Brain pericyte (primary cell): ENCODE measurements around the gene C10orf53.
"Not testable (repeated sequence)": the region's sequence is repeated elsewhere in the genome, so short reads cannot be mapped to it uniquely, and the experiment has no call there.

Experiments
- DNase-seq: peaks from one replicate; pipeline ENCODE4 v3.0.0-alpha.2; 2012; ENCODE audit warnings: low read depth, low spot score

Gene C10orf53

DNA sequence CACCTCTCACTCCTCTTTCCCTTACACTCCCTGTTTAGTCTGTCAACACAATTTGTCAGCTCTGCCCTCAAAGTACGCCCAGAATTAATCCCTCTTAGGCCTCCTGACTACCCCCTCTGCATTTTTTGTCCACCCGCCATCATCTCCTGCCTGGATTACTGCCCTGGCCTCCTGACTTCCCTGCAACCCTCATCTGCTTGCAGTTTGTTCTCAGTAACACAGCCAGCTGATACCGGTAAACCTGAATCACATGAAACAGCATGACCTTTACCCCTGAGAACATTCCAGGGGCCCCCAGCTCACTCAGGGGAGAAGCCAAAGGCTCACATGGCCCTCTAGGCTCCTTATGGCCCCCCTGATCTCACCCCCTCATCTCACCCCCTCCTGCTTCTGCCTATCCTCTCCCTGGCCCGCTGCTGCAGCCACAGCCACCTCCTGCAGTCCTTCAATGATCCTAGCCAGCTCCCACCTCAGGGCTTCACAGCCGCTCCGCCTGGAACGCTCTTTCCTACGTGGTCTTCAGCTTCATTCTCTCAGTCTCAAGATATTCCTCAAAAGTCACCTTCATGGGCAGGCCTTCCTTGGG lies 8.9 kb downstream of the C10orf53 start:
- DNase-seq, result no peak

DNA sequence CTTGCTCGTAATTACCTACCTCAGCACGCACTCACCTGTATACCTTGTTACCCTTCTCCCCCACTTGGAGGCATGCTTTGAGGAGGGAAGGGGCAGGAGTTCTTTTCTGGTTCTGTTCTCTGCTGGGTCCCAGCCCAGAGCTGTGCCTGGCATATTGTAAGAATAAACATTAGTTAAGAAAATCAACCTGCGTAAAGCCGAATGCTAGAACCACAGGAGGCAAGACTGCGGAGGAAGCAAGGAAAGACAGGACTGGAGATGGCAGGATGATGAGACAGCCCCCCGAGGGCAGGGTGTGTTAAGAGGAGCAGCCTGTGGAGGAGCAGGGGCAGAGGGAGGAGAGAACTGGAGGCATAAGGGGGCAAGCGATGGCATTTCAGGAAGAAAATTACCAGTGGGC lies 9.5 kb downstream of the C10orf53 start:
- no peak for DNase-seq

DNA sequence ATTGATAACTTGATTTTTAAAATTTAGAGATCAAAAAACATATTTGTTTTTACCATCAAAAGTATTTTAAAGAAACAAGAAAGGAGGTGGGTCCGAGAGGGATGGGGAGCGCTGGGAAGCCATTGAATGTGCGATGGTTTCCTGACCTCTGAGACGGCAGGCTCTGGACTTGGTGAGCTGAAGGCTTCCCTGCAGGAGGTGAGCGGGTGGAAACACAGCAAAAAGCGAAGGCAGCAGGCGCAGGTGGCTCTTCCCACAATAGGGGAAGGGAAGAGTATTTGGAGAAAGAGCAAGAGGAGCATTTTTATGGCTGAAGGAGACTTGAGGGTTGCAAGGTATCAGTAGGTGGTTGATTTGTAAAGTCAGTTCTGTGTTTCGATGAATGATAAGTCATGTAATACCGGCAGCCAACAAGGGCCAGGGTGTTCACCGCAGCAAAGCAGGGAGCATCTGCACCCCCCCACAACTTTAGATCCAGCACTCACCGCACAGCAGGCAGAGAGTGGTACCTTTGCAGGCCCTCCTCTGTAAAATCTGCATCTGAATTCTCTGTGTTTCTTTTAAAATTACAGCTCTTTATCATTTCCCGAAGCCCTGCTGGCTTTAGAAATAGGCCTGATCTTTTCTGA lies 10.5 kb downstream of the C10orf53 start:
- no peak for DNase-seq

DNA sequence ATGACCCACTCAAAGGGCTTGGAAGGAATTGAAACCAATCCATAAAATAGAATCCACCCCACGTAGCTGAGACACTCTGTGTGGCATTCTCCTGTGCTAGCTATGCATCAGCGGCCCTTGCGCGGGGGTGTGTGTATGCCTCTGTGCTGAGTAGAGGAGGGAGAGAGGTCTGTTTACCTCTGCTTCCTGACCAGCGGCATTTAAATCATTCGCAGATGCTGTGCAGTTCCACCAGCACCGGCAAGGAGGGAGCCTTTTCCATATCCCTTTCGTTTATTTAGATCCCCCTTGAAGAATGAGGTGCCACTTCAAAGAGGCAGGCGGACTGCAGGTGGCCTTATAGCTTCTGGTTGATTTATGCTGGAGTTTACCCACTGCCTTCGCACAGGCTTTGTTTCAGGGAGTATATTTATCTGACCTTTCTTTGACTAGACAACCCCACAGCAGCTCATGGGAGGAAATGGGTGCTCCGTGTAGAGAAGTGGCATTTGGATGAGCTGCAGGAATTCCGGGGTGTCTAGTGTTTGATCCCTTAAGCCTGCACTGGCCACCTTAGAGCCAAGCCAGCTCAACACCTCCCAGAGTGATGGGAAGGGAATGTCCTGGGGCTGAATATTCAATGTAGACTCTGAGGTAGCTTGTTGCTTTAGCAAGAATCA lies 11.4 kb downstream of the C10orf53 start:
- no peak for DNase-seq

DNA sequence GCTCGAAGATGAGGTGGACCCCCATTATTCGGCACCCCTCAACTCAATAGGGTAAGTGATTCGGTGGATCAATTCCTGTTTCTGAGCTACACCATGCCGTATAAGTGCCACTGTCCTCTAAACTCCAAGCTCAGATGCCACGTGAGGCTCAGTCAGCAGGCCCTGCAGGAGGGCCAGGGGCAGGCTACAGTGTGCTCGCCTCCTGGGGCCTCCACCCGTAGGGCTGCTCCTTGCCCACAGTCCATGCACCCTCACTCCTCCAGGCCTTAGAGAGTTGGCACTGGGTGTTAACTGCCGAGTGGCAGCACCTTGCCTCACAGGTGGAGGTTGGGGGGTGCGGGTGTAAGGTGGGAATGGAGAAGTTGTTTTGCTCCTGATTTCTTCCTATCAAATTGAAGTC lies 12.1 kb downstream of the C10orf53 start:
- no peak for DNase-seq

DNA sequence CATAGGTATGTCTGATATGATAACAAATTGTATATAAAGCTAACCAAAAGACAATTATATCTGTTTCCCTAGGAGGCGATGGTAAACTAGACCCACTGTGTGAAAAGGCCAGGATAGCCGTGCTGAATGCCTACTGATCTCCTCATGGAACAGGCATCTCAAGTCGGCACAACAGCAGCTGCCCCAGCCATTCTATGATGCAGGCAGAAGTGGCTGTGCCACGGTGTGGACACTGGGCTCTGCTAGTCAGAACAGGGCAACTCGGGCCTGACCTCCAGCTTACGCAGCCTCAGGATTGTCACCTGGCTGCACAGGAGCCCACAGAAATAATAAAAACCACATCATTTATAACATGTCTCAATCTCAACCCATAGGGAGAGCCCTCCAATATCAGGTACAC lies 15.0 kb downstream of the C10orf53 start:
- DNase-seq, result no peak

DNA sequence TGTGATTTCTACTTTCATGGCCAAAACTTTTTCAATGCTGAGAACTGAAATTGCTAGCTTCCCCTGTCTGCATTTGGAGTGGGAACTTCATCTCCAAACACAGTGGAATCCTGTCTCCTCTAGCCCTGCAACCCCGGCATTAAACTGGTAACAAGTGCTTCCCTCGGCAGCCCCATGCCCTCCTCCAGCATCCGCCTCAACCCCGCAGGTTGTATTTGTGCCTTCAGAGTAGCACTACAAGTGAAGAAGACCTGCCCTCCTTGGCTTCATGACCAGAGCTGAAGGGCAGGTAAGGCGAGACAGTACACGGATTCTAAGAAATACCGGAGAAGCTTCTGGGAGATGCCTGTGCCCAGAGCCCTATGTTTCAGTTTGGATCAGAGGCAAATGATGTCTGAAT lies 16.9 kb downstream of the C10orf53 start:
- no peak for DNase-seq

DNA sequence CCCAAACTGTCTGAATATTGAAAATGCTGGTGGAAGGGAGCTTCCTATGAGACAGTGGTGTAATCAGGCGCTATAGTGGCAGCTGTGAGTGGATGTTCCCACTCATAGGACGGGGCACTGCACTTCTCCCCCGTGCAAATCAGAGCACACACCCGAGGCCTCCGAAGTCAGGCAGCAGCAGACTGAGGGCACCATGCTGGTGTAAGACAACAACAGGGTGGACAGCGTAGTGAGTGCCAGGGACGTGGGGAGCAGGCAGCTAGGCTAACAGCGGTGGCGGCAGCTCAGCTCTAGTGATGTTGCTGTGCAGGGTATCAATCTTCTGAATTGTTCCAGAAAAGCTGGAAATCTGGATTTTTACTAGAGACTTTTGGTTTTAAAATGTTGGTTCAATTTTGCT lies 19.2 kb downstream of the C10orf53 start:
- no peak for DNase-seq

DNA sequence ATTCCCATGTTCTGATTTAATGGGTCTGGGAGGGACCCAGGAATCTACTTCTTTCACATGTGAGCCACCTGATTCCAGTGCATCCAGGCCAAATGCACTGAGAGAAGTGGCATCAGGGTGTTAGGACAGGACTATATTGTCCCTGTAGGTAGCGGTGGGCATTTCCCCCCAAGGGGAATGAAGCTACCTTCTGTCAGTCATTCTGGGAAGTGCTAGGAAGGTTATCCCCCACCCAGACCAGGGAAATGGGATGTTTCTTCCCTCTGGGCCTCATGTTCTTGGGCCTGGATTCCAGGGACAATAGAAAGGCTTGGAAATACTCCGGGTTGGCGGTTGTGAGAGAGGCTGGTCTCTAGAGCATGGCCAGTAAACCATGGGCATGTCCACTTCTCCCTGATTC lies 20.8 kb downstream of the C10orf53 start:
- DNase-seq, result no peak

DNA sequence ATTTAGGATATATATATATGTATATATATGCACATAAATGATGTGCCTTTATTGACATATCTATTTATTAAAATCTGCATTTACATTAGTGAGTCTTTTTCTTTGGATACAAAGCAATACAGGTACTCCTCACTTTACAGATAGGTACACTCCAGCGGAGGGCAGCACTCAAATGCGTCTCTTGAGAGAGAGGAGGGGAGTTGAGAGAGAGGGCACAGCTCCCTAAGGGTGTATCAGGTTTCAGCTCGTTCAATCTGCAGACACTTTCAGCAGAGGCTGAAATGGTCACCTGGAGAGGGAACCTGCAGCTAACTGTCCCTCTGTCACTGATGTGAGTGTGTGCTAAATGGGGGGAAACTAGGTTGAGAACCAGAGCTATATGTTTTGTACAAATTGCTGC lies 21.5 kb downstream of the C10orf53 start:
- no peak for DNase-seq

DNA sequence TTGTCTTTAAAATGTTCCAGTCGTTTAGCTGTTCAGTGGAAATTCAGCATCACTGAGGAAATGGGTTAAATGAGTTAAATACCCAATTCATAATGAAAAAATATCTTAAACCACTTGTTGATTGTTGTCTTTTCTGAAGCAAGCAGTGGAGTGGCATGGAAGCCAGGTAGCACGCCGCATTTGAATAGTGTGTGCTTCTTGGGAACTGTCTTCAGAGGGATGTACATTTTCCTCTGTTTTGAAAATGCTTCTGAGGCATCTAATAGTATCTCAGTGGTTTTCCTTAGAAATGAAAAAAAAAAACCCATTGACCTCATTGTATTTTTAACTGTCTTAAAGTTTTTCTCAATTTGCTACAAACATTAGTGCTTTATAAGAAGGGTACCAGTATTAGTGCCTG lies 28.1 kb downstream of the C10orf53 start:
- DNase-seq, result no peak

DNA sequence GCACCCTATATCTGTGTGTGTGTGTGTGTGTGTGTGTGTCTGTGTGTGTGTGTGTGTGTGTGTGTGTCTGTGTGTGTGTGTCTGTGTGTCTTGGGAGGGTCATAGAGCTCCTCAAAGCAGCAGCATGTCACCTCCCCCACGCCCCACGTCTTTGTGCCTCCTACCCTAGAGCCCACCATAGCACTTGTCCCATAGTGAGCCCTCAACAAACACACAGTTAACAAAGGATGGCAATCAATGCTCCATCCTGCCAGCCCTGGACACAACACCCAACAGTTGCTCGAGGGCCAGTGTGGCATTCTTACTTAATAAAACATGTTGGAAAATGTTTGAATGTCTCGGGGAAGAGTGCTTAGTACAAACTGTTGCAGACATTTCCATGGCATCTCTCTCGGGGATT lies 30.5 kb downstream of the C10orf53 start:
- no peak for DNase-seq

DNA sequence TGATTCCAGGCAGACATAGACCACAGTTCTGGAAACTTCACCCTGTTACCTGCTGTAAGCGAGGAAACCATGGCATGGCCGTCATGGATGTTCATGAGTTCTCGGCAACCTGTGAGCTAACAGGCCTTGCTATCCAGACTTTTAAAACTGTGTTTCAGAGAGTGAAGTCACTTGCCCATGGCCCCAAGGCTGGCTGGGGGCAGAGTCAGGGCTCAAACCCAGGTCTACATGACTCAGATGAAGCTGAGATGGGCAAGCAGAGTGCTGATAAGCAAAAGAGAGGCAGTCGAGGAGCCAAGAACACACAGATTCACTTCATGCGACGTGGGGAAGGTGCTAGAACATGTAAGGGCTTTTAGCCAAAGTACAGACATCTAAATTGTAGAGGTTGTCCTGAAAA lies 31.5 kb downstream of the C10orf53 start:
- no peak for DNase-seq

DNA sequence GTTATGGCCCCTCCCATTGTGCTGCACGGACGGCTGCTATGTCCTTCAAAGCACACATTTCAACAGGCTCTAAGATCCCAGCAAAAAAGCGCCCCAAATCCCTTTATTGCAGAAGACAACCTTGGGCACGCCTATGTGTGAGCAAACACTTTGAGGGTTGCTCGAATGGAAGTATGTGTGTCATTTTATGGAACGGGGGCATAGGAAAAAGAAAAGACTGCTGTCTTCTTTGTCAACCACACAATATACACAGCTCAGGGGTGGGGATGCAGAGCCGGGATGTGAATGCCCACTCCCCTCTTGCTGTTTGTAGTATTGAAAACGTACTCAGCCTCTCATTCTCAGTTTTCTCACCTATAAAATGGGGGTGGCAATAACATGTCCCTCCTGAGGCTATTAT lies 32.0 kb downstream of the C10orf53 start:
- DNase-seq, result no peak

DNA sequence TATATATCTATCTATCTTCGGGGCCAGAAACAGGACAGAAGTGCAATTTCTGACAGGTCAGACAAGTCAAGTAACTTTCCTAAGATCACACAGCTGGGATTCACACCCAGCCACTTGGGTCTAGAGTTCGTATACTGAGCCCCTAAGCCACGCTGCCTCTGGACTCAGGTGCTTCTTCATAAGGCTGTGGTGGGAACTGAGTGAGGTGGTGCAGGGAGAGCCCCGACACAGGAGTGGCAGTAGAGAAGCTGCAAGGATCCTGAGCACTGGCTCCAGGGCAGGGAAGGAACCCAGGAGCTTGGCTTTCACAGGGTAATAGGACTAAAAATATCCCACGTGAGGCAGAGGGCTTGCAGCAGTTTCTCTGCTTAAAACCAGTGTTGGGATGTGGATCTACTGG lies 33.8 kb downstream of the C10orf53 start:
- no peak for DNase-seq

DNA sequence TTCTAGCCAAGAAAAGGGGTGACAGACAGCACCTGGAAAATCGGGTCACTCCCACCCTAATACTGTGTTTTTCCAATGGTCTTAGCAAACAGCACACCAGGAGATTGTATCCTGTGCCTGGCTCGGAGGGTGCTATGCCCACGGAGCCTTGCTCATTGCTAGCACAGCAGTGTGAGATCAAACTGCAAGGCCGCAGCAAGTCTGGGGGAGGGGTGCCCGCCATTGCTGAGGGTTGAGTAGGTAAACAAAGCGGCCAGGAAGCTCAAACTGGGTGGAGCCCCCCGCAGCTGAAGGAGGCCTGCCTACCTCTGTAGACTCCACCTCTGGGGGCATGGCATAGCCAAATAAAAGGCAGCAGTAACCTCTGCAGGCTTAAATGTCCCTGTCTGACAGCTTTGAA lies 35.7 kb downstream of the C10orf53 start:
- not testable (repeated sequence) for DNase-seq

DNA sequence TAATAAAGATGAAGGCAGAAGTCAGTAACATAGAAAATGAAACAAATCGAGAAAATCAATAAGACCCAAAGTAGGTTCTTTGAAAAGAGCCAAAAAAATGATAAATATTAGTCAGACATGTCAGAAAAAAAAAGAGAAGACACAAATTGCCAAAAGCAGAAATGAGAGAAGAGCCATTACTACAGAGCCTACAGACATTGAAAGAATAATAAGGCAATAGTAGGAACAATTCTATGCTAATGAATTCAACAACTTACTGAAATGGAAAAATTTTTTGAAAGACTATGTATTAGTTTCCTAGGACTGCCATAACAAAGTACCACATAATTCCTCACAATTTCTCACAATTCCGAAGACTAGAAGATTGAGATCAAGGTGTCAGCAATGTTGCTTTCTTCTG lies 47.1 kb downstream of the C10orf53 start:
- no peak for DNase-seq

DNA sequence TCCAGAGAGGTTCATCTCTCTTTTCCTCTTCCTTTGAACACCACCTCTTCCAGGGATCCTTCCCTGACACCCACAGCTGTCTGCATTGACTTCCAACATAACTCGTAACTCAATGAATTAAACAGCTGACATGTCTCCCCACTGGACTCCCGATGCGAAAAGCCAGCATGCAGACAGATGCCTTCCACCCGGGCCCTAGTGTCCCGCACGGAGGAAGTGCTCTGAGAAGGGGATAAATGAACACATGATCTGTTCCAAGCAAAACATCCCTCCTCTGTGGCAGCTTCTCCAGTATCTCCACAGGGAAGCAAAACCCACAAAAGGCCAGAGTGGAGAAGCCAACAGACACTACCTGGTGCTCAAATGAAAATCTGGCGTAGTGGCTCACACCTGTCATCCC lies 54.4 kb downstream of the C10orf53 start:
- DNase-seq, result no peak

DNA sequence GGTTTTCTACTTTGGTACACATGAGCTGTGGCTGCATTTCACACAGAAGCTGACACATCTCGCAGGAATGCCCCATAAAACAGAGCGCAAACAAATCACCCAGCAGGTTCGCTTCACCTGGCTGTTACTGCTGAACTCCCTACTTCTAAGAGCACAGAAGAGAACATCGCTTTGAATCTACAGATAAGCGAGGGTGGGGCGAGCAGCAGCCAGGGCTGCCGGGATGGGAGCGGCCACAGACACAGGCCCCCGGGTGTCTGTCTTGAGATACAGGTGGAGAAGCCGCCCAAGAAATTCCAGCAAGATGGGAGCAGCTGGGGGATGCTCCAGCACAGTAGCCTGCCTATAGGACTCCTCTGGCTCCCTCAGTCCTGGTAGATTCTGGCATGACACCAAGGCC lies 55.2 kb downstream of the C10orf53 start:
- no peak for DNase-seq

DNA sequence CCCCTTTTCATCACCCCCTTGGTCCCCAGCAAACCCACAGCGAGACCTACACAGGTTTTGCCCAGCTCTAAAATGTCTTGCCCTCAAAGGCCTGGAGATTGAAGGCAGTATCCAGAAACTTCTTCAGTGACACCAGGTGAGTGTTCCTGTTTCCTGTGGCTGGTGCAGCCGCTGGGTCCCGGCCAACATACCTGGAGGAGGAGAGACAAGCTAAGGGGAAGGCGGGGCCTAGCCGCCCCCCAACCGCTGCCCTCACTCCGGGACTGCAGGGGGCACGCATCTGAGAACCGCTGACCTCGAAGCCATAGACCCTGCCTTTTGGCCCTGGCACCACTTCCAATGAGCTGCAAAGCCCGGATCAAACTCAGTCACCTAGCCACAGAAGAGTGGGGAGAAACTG lies 55.7 kb downstream of the C10orf53 start:
- no peak for DNase-seq

DNA sequence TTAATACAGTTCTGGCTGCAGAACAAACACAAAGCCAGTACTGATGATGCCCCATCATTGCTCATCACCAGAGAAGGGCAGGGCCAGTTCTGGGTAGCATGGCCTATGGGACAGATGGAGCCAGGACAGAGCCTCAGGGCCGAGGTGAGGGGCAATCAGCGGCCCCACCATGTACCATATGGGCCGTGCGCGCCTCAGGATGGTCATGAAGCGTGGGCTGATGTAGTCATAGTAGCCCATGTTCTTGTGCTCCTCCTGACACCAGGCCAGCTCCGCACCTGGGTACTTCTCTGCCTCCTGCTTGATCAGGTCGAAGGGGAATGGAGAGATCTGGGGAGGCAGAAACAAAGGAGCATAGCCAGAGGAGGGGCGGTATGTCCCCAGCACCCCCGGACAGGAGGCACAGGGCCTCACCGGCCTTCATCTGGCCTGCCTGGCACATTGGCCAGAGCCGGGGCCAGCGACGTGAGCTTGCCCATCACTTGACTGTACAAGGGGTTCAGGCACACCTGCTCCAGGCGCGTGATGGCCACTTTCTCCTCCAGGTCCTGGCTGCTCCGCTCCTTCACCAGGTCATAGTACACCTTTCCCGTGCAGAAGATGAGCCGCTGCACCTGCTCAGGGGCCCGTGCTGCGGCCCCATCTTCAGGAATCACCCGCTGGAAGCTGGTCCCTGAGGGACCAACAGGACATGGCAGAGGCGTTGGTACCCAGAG lies 56.6 kb downstream of the C10orf53 start:
- no peak for DNase-seq

DNA sequence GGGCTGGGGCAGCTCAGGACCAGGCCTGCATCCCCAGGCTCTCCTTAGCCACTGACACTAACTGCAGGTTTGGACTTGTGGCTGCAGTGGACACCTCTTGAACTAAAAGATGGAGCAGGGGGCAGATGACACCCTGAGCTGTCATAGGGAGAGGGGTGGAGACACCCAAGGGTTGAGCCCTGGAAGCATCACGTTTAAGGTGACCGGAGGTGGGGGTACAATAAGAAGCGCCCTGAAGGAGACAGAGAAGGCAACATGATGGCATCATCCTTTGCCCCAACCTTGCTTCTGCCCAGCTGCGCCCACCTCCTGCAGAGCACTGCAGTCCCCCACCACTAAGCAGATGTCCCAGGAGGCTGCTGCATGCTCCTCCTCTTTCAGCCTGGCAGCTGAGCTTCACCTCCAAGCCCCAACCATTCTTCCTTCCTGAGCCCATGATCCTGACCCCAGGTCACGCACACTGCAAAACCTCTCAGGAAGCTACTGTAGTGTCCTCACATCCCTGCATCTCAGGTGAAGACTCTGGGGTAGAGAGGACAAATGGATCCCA lies 57.2 kb downstream of the C10orf53 start:
- no peak for DNase-seq
